Activated B cell treated with CpG ODN at 0.5 μM for 24 hours (primary cell): ENCODE measurements around the gene HUS1. TPM values are rescaled to one million over a fixed set of nuclear protein-coding genes. Genes with fewer than 3 reads are reported as not detected.

ENCODE experiments used
- ATAC-seq: fragments of 200-7000 bp; cut with Tn5 transposase; one replicate; pipeline ENCODE4 v1.10.0; 2021; ENCODE audit warnings: low read depth, mild to moderate bottlenecking, moderate library complexity
- CTCF ChIA-PET: fragments of 350-600 bp; sonication (Branson Sonifier 250); formaldehyde crosslinking; loops from one replicate; lab custom pipeline; 2021; ENCODE audit warnings: antibody characterized with exemption; lab: Charles Lee
- POLR2A ChIA-PET: fragments of 350-600 bp; sonication (Branson Sonifier 250); formaldehyde crosslinking; loops from one replicate; lab custom pipeline; 2021; ENCODE audit warnings: antibody characterized with exemption; lab: Charles Lee
- DNase-seq: peaks from one replicate; pipeline ENCODE4 v3.0.0; 2022
- H3K27ac Mint-ChIP-seq: one replicate; pipeline ENCODE4 v1.8.0; 2020; ENCODE audit warnings: mixed read lengths
- H3K27me3 Mint-ChIP-seq: one replicate; pipeline ENCODE4 v1.8.0; 2021; ENCODE audit warnings: mixed read lengths
- H3K36me3 Mint-ChIP-seq: one replicate; pipeline ENCODE4 v1.8.0; 2021; ENCODE audit warnings: low read depth, mixed read lengths
- H3K4me1 Mint-ChIP-seq: one replicate; pipeline ENCODE4 v1.8.0; 2021; ENCODE audit warnings: mixed read lengths
- H3K4me3 Mint-ChIP-seq: one replicate; pipeline ENCODE4 v1.8.0; 2020; ENCODE audit warnings: mild to moderate bottlenecking, mixed read lengths
- H3K9me3 Mint-ChIP-seq: one replicate; pipeline ENCODE4 v1.8.0; 2020; ENCODE audit warnings: mixed read lengths
- CTCF ChIP-seq: fragments of 200-600 bp; IDR thresholded peaks from one replicate; pipeline ENCODE4 v1.8.0; 2022; ENCODE audit warnings: antibody characterized with exemption, mild to moderate bottlenecking
- intact Hi-C: fragments of 100-400 bp; cut with micrococcal nuclease; formaldehyde crosslinking; loops from one replicate; pipeline ENCODE4 v1.15.1; 2024
- total RNA-seq: library from RNA; stranded (reverse); gene quantifications from 2 replicates; pipeline ENCODE4 v1.2.3, GENCODE V29; 2022

HUS1 gene
- total RNA-seq, 1 donor from 2014 or later, result 42.5 TPM

- intact Hi-C loops, result loop anchor here (10.0 kb wide), 1 partner anchor 1907 kb away; no protein-coding TSS in a partner anchor
- peaks cover 3% of the 10 kb centered on the region for H3K27me3 Mint-ChIP-seq
- no peaks in the 10 kb centered on the region for H3K36me3 Mint-ChIP-seq
- ATAC-seq (no peak), DNase-seq (no peak)
- H3K27ac Mint-ChIP-seq, result no peak overlapping the region
- H3K4me3 Mint-ChIP-seq, result no peak overlapping the region
- no peaks in the 10 kb centered on the region for H3K4me1 Mint-ChIP-seq
- ChIA-PET POLR2A (no interaction called here), CTCF (no interaction called here)
- TF ChIP-seq CTCF, result no peak
- no peaks in the 10 kb centered on the region for H3K9me3 Mint-ChIP-seq
These were observed 32.1 kb downstream of the HUS1 start for GRCh38 chr7:47947355-47947749.

GRCh38 chr7:47946581-47947354 is 32.6 kb downstream of the HUS1 start:
- CTCF ChIA-PET, result no interaction called here
- Mint-ChIP-seq H3K27me3 (peaks cover 3% of the 10 kb centered on the region), H3K4me1 (no peaks in the 10 kb centered on the region), H3K27ac (no peak overlapping the region), H3K4me3 (no peak overlapping the region), H3K36me3 (no peaks in the 10 kb centered on the region), H3K9me3 (no peaks in the 10 kb centered on the region)
- intact Hi-C loops, result loop anchor here (10.0 kb wide), 1 partner anchor 1908 kb away; no protein-coding TSS in a partner anchor
- no peak for TF ChIP-seq CTCF
- POLR2A ChIA-PET, result no interaction called here
- DNase-seq (no peak), ATAC-seq (no peak)

- intact Hi-C loops, result loop anchor here (1.0 to 10.0 kb wide), 4 partner anchors 24 to 1909 kb away; no protein-coding TSS in a partner anchor
- H3K4me1 Mint-ChIP-seq, result no peaks in the 10 kb centered on the region
- DNase-seq (peak; percentile 61), ATAC-seq (peak; percentile 52)
- peaks cover 3% of the 10 kb centered on the region for H3K27me3 Mint-ChIP-seq
- peak; percentile 90 for TF ChIP-seq CTCF
- H3K9me3 Mint-ChIP-seq, result no peaks in the 10 kb centered on the region
- no peak overlapping the region for H3K27ac Mint-ChIP-seq
- no peaks in the 10 kb centered on the region for H3K36me3 Mint-ChIP-seq
- H3K4me3 Mint-ChIP-seq, result no peak overlapping the region
- ChIA-PET CTCF (interaction anchor here (0.7 to 2.6 kb wide), 33 partner anchors 8 to 1220 kb away, joined by 3 to 71 read pairs (median 4); no protein-coding TSS in a partner anchor), POLR2A (interaction anchor here (1.0 kb wide), 1 partner anchor 165 kb away, joined by 3 read pairs; no protein-coding TSS in a partner anchor)
These were observed 34.0 kb downstream of the HUS1 start for GRCh38 chr7:47945261-47946015.

GRCh38 chr7:47944536-47945260 is 34.7 kb downstream of the HUS1 start:
- intact Hi-C loops, result loop anchor here (1.0 to 10.0 kb wide), 4 partner anchors 25 to 1910 kb away; no protein-coding TSS in a partner anchor
- ATAC-seq (peak; percentile 14), DNase-seq (no peak)
- ChIA-PET CTCF (interaction anchor here (0.7 to 2.6 kb wide), 33 partner anchors 9 to 1221 kb away, joined by 3 to 71 read pairs (median 4); no protein-coding TSS in a partner anchor), POLR2A (interaction anchor here (1.0 kb wide), 1 partner anchor 166 kb away, joined by 3 read pairs; no protein-coding TSS in a partner anchor)
- H3K36me3 Mint-ChIP-seq, result no peaks in the 10 kb centered on the region
- peaks cover 3% of the 10 kb centered on the region for H3K27me3 Mint-ChIP-seq
- no peak overlapping the region for H3K4me3 Mint-ChIP-seq
- H3K27ac Mint-ChIP-seq, result no peak overlapping the region
- H3K4me1 Mint-ChIP-seq, result no peaks in the 10 kb centered on the region
- TF ChIP-seq CTCF, result no peak
- H3K9me3 Mint-ChIP-seq, result no peaks in the 10 kb centered on the region
